Osteocyte (in vitro differentiated cells): ENCODE measurements around the gene EPAS1. TPM values are rescaled to one million over a fixed set of nuclear protein-coding genes. Genes with fewer than 3 reads are reported as not detected.

Source experiments
- DNase-seq: peaks from one replicate; pipeline ENCODE4 v3.0.0; 2021; ENCODE audit warnings: mixed read lengths; ENCODE audit not compliant: unreplicated experiment; ENCODE audit errors: extremely low spot score
- H3K27ac Mint-ChIP-seq: one replicate; pipeline ENCODE4 v1.8.0; 2021; ENCODE audit warnings: mild to moderate bottlenecking, mixed read lengths; ENCODE audit not compliant: unreplicated experiment
- H3K27me3 Mint-ChIP-seq: one replicate; pipeline ENCODE4 v1.8.0; 2021; ENCODE audit warnings: mixed read lengths; ENCODE audit not compliant: unreplicated experiment
- H3K36me3 Mint-ChIP-seq: one replicate; pipeline ENCODE4 v1.8.0; 2021; ENCODE audit warnings: mixed read lengths; ENCODE audit not compliant: unreplicated experiment
- H3K4me1 Mint-ChIP-seq: one replicate; pipeline ENCODE4 v1.8.0; 2021; ENCODE audit warnings: mixed read lengths; ENCODE audit not compliant: unreplicated experiment
- H3K4me3 Mint-ChIP-seq: one replicate; pipeline ENCODE4 v1.8.0; 2021; ENCODE audit warnings: mild to moderate bottlenecking, moderate library complexity, mixed read lengths; ENCODE audit not compliant: unreplicated experiment
- H3K9me3 Mint-ChIP-seq: one replicate; pipeline ENCODE4 v1.8.0; 2021; ENCODE audit warnings: mixed read lengths; ENCODE audit not compliant: unreplicated experiment
- CTCF ChIP-seq: fragments of 200-600 bp; sonication (generic); IDR thresholded peaks from 2 replicates; pipeline ENCODE4 v1.5.0; 2021; ENCODE audit warnings: antibody characterized with exemption, mild to moderate bottlenecking, moderate library complexity
- total RNA-seq: library from RNA; stranded (reverse); gene quantifications from 2 replicates; pipeline ENCODE4 v1.2.1, GENCODE V29; 2021

EPAS1 gene
- total RNA-seq, 1 donor from 2014 or later, result 14.1 TPM

- peaks cover 1% of the 10 kb centered on the region for H3K36me3 Mint-ChIP-seq
- H3K4me3 Mint-ChIP-seq, result no peak overlapping the region
- no peaks in the 10 kb centered on the region for H3K4me1 Mint-ChIP-seq
- TF ChIP-seq CTCF, result no peak
- peaks cover 41% of the 10 kb centered on the region for H3K9me3 Mint-ChIP-seq
- H3K27ac Mint-ChIP-seq, result no peak overlapping the region
- no peak for DNase-seq
- peaks cover 29% of the 10 kb centered on the region for H3K27me3 Mint-ChIP-seq
Observed at GRCh38 chr2:46416739-46417403, 119.7 kb downstream of the EPAS1 start.

- Mint-ChIP-seq H3K27me3 (peaks cover 17% of the 10 kb centered on the region), H3K27ac (no peak overlapping the region), H3K36me3 (no peaks in the 10 kb centered on the region), H3K4me3 (no peak overlapping the region), H3K9me3 (peaks cover 34% of the 10 kb centered on the region), H3K4me1 (no peaks in the 10 kb centered on the region)
- TF ChIP-seq CTCF, result no peak
- no peak for DNase-seq
Observed at GRCh38 chr2:46420945-46421344, 123.7 kb downstream of the EPAS1 start.

- H3K4me3 Mint-ChIP-seq, result no peak overlapping the region
Observed at GRCh38 chr2:46421361-46421760, 124.2 kb downstream of the EPAS1 start.

GRCh38 chr2:46422717-46423394 is 125.6 kb downstream of the EPAS1 start:
- Mint-ChIP-seq H3K27me3 (peaks cover 17% of the 10 kb centered on the region), H3K4me1 (no peaks in the 10 kb centered on the region), H3K36me3 (no peaks in the 10 kb centered on the region), H3K27ac (no peak overlapping the region), H3K4me3 (no peak overlapping the region), H3K9me3 (peaks cover 24% of the 10 kb centered on the region)
- TF ChIP-seq CTCF, result no peak
- no peak for DNase-seq

More at GRCh38 chr2:46421361-46421760, 124.2 kb downstream of the EPAS1 start:
- peaks cover 30% of the 10 kb centered on the region for H3K9me3 Mint-ChIP-seq
- no peaks in the 10 kb centered on the region for H3K4me1 Mint-ChIP-seq
- no peak for DNase-seq
- H3K27me3 Mint-ChIP-seq, result peaks cover 17% of the 10 kb centered on the region
- no peak for TF ChIP-seq CTCF
- H3K36me3 Mint-ChIP-seq, result no peaks in the 10 kb centered on the region
- no peak overlapping the region for H3K27ac Mint-ChIP-seq

- no peak for DNase-seq
- no peak for TF ChIP-seq CTCF
- Mint-ChIP-seq H3K9me3 (peaks cover 14% of the 10 kb centered on the region), H3K27ac (no peak overlapping the region), H3K4me1 (no peaks in the 10 kb centered on the region), H3K27me3 (peaks cover 8% of the 10 kb centered on the region), H3K4me3 (no peak overlapping the region), H3K36me3 (no peaks in the 10 kb centered on the region)
Observed at GRCh38 chr2:46424937-46425336, 127.7 kb downstream of the EPAS1 start.
